IPS-15b (cell line): Measurements from ENCODE around the gene RTN4RL2.
A peak's percentile ranks its signal among the peaks of the same experiment; 100 is the strongest.

Experiments used
- H3K27me3 ChIP-seq: one replicate; pipeline ENCODE4 v1.6.1; 2013; ENCODE audit warnings: low read length; ENCODE audit not compliant: control insufficient read depth, insufficient read depth
- H3K36me3 ChIP-seq: one replicate; pipeline ENCODE4 v1.6.1; 2013; ENCODE audit warnings: low read length; ENCODE audit not compliant: control insufficient read depth, insufficient read depth
- H3K4me1 ChIP-seq: one replicate; pipeline ENCODE4 v1.6.1; 2013; ENCODE audit warnings: mild to moderate bottlenecking, low read length; ENCODE audit not compliant: control insufficient read depth, insufficient read depth
- H3K4me3 ChIP-seq: one replicate; pipeline ENCODE4 v1.5.1; 2013; ENCODE audit warnings: low read depth, low read length
- H3K9ac ChIP-seq: one replicate; pipeline ENCODE4 v1.6.1; 2013; ENCODE audit warnings: low read depth, mild to moderate bottlenecking, low read length
- H3K9me3 ChIP-seq: one replicate; pipeline ENCODE4 v1.6.1; 2013; ENCODE audit warnings: mild to moderate bottlenecking, low read length; ENCODE audit not compliant: control insufficient read depth, insufficient read depth

RTN4RL2 gene

GRCh38 chr11:57457643-57458023 lies 2.7 kb upstream of the RTN4RL2 start:
- Histone ChIP-seq H3K27me3 (peaks cover 35% of the 10 kb centered on the region), H3K9ac (no peak overlapping the region), H3K4me3 (peak overlapping the region; percentile 85), H3K9me3 (no peaks in the 10 kb centered on the region), H3K36me3 (no peaks in the 10 kb centered on the region), H3K4me1 (peaks cover 10% of the 10 kb centered on the region)

- H3K36me3 ChIP-seq: no peaks in the 10 kb centered on the region
- H3K4me1 ChIP-seq: peaks cover 14% of the 10 kb centered on the region
- no peaks in the 10 kb centered on the region for H3K9me3 ChIP-seq
- H3K27me3 ChIP-seq: peaks cover 39% of the 10 kb centered on the region
- H3K4me3 ChIP-seq: peak overlapping the region; percentile 85
- no peak overlapping the region for H3K9ac ChIP-seq
Measured at GRCh38 chr11:57458060-57458409, 2.3 kb upstream of the RTN4RL2 start.

- Histone ChIP-seq H3K9me3 (no peaks in the 10 kb centered on the region), H3K4me3 (peak overlapping the region; percentile 85), H3K4me1 (peaks cover 19% of the 10 kb centered on the region), H3K9ac (no peak overlapping the region), H3K27me3 (peaks cover 44% of the 10 kb centered on the region), H3K36me3 (no peaks in the 10 kb centered on the region)
Measured at GRCh38 chr11:57458410-57459163, 1.7 kb upstream of the RTN4RL2 start.

GRCh38 chr11:57459164-57460021 lies 935 bp upstream of the RTN4RL2 start:
- peaks cover 24% of the 10 kb centered on the region for H3K4me1 ChIP-seq
- peaks cover 50% of the 10 kb centered on the region for H3K27me3 ChIP-seq
- H3K4me3 ChIP-seq: peak overlapping the region; percentile 85
- H3K9me3 ChIP-seq: no peaks in the 10 kb centered on the region
- H3K36me3 ChIP-seq: no peaks in the 10 kb centered on the region
- H3K9ac ChIP-seq: peak overlapping the region; percentile 65

GRCh38 chr11:57460758-57461749 lies 726 bp downstream of the RTN4RL2 start:
- H3K27me3 ChIP-seq: peaks cover 56% of the 10 kb centered on the region
- H3K4me1 ChIP-seq: peaks cover 28% of the 10 kb centered on the region
- no peaks in the 10 kb centered on the region for H3K36me3 ChIP-seq
- H3K9me3 ChIP-seq: no peaks in the 10 kb centered on the region
- no peak overlapping the region for H3K9ac ChIP-seq
- H3K4me3 ChIP-seq: peak overlapping the region; percentile 85

- Histone ChIP-seq H3K27me3 (peaks cover 58% of the 10 kb centered on the region), H3K9me3 (no peaks in the 10 kb centered on the region), H3K4me1 (peaks cover 26% of the 10 kb centered on the region), H3K9ac (no peak overlapping the region), H3K4me3 (peak overlapping the region; percentile 57), H3K36me3 (no peaks in the 10 kb centered on the region)
Measured at GRCh38 chr11:57461841-57462489, 1.6 kb downstream of the RTN4RL2 start.

GRCh38 chr11:57462597-57462996 lies 2.3 kb downstream of the RTN4RL2 start:
- Histone ChIP-seq H3K9me3 (no peaks in the 10 kb centered on the region), H3K4me3 (peak overlapping the region; percentile 10), H3K27me3 (peaks cover 56% of the 10 kb centered on the region), H3K36me3 (no peaks in the 10 kb centered on the region), H3K9ac (no peak overlapping the region), H3K4me1 (peaks cover 22% of the 10 kb centered on the region)

GRCh38 chr11:57463671-57464538 lies 3.6 kb downstream of the RTN4RL2 start:
- Histone ChIP-seq H3K9ac (no peak overlapping the region), H3K36me3 (no peaks in the 10 kb centered on the region), H3K9me3 (no peaks in the 10 kb centered on the region), H3K4me3 (no peak overlapping the region), H3K4me1 (peaks cover 24% of the 10 kb centered on the region), H3K27me3 (peaks cover 50% of the 10 kb centered on the region)

GRCh38 chr11:57464539-57465181 lies 4.3 kb downstream of the RTN4RL2 start:
- no peaks in the 10 kb centered on the region for H3K9me3 ChIP-seq

GRCh38 chr11:57466680-57467079 lies 6.4 kb downstream of the RTN4RL2 start:
- H3K9me3 ChIP-seq: no peaks in the 10 kb centered on the region
- H3K4me3 ChIP-seq: no peak overlapping the region
- H3K9ac ChIP-seq: no peak overlapping the region
- H3K36me3 ChIP-seq: peaks cover 8% of the 10 kb centered on the region
- H3K27me3 ChIP-seq: peaks cover 36% of the 10 kb centered on the region
- peaks cover 24% of the 10 kb centered on the region for H3K4me1 ChIP-seq

More at GRCh38 chr11:57464539-57465181, 4.3 kb downstream of the RTN4RL2 start:
- Histone ChIP-seq H3K4me3 (peak overlapping the region; percentile 4), H3K4me1 (peaks cover 24% of the 10 kb centered on the region), H3K27me3 (peaks cover 42% of the 10 kb centered on the region), H3K9ac (no peak overlapping the region), H3K36me3 (peaks cover under 1% of the 10 kb centered on the region)
